Stimulated activated naive CD8-positive, alpha-beta T cell treated with anti-CD3 and anti-CD28 coated beads, Interleukin-15, Interleukin-2, amounts not matched to agents 100 U/mL and 50 U/mL, for 24 hours (primary cell): ENCODE results near the gene FOXO1.

Source experiments
- ATAC-seq: fragments of 150-1000 bp; cut with Tn5 transposase; one replicate; pipeline ENCODE4 v1.10.0; 2021
- DNase-seq: peaks from one replicate; pipeline ENCODE4 v3.0.0; 2021

The FOXO1 gene

DNA sequence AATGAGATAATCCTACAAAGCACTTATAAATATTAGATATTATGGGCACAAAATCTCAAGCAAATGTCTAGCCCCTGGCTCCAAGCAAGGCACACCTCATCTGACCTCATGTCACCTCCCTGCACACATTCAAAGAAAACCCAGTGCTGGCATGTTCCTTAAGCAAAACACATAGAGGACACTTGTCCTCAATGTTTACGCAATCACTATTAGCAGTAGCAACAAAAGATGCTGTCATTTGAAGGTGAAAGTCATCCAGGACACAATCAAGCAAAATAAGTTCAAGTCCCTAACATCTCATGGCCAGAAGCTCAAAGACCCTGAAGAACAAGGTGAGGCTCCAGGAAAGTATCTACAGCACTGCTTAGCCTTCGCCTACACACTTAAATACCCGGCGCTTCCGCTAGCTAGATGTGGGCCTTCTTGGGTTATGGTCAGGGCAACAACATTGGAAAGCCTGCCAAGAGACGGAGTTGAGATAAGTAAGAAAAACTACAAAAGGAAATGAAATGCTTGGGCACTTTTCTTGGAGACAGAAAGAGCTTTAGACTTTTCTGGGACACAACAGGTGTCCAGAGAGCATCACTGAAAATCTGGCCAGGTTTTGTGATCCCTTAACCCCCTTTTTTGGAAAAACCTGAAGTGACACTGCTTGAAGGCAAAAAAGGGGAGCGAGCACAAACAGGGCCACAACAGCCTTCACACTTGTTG lies 85.7 kb downstream of the FOXO1 start:
- DNase-seq (no peak), ATAC-seq (no peak)

DNA sequence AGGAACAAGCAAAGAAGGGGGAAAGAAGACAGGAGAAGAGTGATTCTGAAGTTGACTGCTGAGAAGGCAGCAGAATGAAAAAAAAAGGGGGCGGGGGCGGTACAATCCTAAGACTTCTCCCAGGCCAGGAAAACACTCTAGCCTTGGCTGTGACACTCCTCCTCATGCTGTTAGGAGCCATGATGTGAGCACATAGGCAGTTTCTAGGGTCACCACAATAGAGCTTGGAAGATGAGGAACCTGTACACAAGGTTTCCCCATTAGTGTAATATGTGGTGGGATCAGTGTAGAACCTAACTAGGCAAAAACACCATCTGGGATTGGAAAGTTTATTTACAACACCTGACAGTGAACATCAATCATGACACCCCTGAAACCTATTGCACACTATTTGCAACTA lies 86.9 kb downstream of the FOXO1 start:
- DNase-seq (no peak), ATAC-seq (no peak)

DNA sequence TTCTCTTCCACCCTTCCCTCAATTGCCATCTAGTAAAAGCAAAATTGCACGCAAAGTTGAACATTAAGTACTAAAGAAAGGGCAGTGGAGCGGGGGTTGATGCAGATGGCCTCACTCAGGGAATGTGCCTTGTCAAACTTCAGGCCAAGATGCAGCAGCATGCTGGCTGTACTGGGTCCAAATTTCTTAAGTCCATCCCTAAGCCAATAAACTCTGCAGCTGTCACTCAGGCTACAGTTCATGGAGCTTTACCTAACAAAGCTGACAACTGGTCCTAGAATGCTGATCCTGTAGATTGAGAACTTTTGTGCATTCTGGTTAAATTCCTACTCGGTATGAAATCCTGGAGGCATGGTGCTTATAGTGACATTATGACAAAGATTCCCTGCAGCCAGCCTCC lies 88.4 kb downstream of the FOXO1 start:
- no peak for ATAC-seq
- DNase-seq: no peak

DNA sequence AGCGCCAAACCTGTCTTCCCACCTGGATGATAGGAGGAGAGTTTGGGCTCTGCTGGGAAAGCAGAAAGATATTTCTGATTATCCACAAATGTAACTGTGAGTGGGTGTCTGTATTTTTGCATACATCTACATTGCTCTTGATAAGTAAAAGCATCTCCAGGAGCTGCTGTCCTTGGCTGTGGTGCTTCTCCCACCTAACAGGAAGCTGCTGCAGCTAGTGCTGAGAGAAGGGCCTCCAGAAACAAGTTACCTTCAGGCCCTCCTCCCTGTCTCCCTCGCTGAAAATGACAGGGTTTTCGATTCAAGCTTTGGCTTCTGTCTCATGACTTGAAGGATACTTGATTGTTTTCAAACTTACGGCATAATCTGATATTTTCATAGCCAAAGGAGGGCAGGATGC lies 90.1 kb downstream of the FOXO1 start:
- DNase-seq: no peak
- no peak for ATAC-seq

DNA sequence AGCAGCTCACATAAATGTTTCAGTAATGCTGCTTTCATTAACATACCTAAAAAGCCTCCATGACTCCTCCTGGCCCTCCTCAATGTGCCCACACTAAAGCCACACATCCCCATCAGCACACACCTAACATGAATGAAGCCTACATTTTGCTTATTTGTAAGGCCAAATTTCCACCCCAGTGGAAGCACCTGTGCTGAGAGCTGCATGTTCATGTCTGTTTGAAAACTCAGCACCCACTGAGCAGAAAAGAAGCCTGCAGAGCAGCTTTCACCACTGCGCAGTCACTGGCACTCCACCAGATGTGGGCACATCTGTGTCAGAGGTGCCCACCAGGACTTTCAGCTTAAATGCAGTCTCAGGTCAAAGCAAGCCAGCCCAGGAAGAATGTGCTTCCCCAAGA lies 93.5 kb downstream of the FOXO1 start:
- no peak for DNase-seq

DNA sequence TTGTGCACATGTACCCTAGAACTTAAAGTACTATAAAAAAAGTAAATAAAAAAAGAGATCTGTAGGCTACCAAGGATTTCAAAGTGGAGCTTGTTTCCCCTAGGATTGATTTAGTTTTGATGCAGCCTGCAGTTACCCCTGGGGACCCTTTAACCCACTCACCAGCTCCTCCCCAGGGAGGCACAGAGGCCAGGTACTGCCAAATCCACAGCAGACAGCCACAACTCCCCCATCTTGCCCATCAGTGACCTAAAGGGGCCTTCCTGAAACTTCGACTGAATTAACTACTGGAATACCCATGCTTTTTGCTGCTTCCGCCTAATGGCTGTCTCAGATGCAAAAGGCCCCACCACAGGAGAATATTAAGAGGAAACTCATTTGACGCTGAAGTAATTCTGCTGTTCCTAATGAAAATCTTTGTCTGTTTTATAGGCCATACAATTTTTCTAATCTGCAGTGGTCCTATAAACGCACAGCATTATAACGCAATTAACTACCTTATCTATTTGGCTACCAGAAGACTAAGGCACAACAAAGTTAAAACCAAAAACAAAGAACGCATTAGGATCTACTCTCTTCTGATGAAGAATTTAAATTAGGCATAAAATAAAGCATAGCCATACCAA lies 95.0 kb downstream of the FOXO1 start:
- ATAC-seq: no peak

More for the DNA sequence above, 93.5 kb downstream of the FOXO1 start:
- ATAC-seq: peak; percentile 48

DNA sequence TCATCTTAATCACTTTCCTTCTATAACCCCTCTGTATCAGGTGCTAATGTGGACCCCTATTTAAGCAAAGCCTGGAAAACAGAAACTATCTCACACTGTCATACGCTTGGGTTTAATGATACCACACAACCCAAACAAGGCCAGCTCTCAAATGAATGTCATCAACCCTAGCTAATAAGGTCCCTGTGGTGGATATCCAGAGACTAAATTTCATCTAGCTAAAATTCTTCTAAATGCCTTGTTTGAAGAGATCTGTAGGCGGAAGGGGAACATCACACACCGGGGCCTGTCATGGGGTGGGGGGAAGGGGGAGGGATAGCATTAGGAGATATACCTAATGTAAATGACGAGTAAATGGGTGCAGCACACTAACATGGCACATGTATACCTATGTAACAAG lies 95.5 kb downstream of the FOXO1 start:
- DNase-seq: no peak
- no peak for ATAC-seq

More for the DNA sequence above, 95.0 kb downstream of the FOXO1 start:
- DNase-seq: no peak

DNA sequence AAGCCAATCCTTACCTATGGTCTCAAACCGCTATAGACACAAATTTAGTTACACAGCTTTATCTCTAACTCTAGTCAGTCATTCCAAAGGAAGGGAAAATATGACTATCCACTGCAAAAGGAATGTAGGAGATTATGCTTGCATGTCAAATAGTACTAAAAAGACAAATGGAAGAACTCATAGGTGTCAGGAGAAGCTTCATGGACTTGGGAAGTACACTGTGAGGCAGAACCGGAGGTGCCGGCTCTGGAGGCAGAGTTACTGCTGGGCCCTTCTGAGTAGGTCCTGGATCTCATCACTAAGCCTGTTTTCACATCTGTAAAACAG lies 97.5 kb downstream of the FOXO1 start:
- no peak for ATAC-seq
- no peak for DNase-seq

DNA sequence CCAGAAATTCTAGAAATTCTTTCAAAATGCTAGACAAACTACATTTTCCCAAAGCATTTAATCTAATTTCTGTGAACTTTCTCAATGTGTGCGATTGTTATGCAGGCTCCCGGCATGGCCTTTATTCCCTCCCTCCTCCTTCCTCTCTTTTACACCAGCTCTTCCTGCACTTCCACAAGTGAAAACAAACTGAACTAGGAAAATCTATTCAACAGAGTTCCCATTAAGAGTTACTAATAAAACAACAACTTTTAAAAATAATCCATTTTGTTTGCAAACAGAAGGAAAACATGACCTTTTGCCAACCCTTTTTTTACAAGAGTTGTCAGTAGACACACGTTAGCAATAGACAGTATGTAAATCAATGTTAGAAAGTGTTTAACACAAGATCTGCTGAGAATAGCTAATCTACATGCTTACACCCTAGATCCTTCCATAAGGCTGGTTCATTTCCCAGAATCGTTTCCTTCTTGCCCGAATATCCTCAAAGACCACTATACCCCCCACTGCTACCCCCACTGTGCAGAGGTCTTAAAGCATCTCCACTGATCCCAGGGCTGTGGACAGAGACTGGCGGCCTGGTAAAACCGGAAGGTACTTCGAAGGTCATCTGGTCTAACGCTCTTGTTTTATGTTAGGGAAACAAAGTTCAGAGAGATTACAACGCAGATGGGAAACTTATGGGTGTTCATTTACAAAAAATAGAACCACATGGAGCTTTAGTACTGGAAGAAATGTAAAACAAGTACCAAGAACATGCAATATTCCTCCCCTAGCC lies 98.0 kb downstream of the FOXO1 start:
- no peak for ATAC-seq
- DNase-seq: no peak

DNA sequence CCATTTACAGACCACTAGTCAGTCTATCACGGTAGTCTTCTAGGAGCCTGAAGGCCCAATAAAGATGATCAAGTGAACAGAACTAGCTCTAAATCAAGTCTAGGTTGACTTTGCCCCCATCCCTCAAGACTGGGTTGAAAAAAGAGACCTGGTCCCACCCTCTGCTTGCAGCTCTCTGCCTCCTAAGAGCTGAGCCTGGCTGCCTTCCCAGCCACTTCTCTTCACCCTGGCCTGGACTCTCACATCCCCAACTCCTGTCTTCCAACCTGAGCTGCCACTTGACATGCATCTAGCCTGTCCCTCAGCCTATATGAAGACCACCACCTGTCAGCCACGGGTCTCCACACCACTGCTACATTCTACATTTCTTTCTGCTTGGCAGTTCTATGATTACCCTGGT lies 99.6 kb downstream of the FOXO1 start:
- DNase-seq (no peak), ATAC-seq (no peak)

DNA sequence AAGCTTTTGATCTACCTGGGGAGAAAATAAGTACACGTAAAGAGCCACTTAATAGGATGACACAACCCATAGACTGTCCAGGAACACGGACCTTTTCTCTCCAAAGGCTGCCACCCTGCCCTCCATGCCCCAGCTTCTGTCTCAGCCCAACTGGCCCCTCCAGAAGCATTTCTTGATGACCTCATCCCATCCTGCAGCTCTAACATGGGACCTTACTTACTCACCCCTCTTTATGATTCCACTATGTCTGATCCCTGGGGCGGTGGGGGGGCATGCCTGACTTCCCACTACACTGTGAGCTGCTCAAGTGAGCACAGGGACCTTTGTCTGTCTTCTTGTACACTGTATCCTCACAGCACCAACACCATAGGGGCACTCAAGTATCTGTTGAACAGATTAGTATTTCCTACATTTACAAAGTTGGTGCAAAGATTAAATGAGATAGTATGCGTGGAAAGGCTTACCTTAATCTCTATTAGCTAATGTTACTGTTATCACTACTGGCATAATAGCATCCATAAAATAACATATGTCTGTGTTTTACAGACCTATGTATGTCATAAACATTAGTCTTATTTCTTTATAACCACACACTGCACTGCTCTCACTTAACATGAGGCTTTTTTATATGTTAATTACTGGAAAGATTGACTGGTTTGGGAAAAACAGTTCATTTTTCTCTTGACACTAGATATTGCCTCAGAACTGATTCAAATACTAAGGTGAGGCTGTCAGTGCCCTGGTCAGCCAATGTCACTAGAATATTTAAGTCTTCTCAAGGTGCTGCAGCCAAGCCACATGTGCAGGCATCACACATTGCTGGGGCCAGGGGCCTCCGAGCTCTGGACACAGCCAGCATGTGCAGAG lies 100.9 kb downstream of the FOXO1 start:
- DNase-seq (peak; percentile 20), ATAC-seq (peak; percentile 74)

DNA sequence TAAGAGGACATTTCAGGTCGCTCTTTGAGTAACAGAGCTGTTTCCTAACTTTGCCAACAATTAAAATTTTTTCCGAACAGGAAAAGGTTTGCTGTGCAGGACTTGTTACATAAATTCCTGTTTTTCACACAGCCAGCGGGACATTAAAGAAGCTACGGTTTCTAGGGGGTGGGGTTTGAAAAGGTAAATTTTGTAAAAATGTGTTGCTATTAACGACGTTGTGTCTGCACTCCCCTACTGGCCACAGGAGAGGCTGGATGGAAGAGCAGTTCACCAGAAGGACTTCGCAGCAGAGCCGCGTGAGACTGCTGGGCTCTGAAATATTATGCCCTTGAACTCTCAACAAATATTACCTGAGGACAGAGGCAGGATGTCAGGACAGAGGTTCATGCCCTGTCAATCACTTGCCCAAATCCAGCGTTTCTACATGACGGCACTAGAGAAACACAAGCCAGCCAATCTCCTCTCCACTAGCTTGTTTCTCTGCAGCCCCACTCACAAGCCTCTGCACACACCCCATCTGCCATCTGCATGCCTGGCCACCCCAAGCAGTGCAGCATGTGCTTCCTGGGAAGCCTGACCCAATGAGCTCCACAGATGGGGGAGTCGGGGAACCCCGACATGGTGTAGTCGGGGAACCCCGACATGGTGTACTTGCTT lies 102.0 kb downstream of the FOXO1 start:
- ATAC-seq (peak; percentile 16), DNase-seq (peak; percentile 22)

DNA sequence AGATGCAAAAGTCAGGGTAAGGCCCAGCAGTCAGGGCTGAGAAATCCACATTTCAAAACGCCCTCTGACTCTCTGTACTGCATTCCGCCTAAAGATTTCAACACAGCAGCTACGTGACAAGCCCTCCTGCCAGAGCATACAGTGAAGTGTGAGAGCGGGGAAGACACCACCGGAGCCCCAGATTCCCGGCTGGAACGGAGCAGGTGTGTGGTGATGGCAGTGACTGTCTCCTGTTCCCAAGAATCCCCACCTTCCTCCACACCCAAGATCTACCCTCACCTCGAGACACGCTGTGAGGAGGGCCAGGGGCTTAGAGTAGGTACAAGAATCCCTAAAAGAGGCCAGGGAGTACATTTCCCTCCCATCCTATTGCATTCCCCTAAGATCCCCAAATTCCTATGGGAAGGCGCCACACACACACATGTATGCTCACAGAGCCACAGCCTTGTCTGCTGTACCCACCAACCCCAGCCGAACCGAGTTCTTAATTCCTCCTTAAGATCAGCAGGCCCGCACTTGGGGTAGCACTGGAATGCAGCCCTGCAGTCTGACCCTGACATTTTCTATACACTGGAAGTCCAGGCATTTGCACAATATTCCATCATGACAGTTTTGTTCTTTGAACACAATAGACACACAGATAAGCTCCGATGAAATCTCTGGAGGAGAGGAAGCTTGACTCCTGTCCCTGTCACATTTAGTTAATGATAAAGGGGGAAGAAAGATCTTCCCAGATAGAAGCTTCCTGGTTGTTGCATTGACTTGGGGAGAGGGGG lies 102.9 kb downstream of the FOXO1 start:
- ATAC-seq (no peak), DNase-seq (no peak)

DNA sequence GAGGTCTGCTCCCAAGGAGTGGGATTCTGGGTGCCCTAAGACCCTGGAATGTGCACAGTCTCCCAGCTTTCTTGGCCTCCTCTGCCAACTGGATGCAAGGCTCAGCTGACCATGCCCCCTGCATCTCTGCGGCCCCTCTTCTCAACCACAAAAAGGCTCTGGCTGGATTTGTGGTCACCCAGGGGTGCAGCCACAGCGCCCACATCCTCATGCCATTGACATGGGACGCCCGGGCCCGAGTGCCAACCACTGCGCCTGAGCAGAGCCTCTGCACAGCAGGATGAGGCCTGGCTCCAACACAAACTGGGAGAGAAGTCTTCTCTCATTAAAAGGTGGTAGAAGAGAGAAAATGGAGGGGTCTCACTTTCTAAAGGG lies 103.5 kb downstream of the FOXO1 start:
- ATAC-seq (no peak), DNase-seq (peak; percentile 51)

DNA sequence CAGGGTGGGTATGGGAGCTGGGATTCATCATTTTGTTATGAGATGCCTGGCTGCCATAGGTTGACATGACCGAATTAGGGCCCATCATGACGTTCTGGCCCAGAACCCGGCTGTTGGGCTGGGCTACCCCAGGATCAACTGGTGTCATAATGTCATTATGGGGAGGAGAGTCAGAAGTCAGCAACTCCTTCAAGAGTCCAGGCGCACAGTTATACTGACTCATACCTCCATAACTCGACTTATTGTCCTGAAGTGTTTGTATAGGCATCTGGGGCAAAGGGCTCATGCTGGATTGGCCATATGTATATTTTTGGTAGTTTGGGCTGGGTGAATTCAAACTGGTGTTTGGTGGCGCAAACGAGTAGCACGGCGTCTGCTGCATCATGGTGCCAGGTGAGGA lies 106.5 kb downstream of the FOXO1 start:
- DNase-seq: no peak

DNA sequence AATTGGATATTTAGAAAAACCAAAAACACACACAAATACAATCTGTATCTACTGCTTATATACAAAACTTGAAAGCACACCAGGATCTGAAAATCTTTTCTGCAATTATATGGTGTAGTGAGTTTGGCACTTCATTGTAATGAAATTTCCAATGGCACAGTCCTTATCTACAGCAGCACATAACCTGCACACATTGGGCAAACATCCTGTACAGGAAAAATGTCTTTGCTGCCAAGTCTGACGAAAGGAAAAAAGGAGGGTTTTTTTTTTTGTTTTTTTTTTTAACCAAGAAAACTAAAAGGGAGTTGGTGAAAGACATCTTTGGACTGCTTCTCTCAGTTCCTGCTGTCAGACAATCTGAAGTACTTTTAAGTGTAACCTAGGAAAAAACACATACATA lies 107.8 kb downstream of the FOXO1 start:
- DNase-seq: no peak
- no peak for ATAC-seq

More for the DNA sequence above, 106.5 kb downstream of the FOXO1 start:
- no peak for ATAC-seq

DNA sequence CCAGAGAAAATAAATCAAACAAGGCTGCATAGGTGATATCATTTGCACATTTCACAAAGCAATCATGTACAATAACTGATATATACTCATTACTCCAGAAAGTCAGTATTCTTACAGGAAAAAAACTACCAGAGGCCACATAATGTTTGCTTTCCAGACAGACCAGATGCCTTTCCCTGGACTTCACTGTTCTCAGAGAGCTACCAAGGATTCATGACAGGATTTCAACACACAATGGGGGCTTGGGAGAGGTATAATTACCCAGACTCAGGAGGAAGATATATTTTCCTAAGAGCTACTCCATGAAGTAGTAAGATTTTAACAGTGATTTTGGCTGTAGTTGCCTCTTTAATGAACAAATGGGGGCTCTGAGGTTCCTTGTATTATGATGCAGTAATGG lies 110.0 kb downstream of the FOXO1 start:
- ATAC-seq (no peak), DNase-seq (no peak)

DNA sequence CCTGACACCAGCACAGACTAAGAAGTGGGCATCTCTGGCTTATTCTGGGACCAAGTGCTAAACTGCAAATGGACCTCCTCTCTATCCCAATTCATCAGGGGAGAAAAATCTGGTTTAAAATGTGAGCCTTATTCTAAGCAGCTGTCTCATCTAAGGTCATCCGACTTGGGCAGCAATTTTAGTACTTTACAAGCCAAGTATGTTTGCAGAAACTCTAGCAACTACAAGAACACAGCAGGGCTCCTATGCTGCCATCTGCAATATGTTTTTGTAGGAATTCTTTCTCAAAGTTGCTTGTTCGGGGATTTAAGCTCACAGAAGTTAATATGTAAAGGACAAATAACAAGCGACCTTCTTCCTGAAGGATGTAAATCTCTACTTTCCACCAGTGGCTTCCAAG lies 113.1 kb downstream of the FOXO1 start:
- ATAC-seq (no peak), DNase-seq (no peak)

DNA sequence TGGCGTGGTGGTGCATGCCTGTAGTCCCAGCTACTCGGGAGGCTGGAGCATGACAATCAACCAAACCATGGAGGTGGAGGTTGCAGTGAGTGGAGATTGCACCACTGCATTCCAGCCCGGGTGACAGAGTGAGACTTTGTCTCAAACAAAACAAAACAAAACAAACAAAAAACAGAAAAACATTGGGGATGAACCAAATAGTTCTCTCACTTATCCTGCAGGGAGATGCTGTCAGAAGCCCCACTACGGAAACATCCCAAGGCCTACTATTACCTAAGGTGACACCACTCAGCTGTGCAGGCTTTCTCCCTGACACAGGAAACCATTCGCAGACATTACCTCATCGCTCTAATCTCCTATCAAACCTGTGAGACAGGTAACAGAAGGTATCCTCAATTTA lies 113.5 kb downstream of the FOXO1 start:
- ATAC-seq (no peak), DNase-seq (no peak)

DNA sequence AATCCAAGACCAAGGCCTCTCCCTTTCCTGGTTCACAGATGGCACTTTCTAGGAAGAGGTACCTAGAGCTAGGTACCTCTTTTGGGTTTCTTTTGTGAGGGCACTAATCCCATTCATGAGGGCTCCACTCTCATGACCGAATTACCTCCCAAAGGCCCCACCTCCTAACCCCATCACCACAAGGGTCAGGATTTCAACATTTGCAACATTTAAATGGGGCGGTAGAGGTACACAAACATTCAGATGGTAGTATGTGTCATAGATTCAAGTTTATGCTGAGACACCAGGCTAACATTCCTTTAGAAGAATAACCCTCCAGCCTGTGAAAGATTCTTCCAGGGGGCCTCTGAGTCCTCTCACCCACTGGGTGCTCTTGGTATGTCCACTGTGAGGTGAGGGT lies 116.3 kb downstream of the FOXO1 start:
- DNase-seq: no peak
- ATAC-seq: no peak

DNA sequence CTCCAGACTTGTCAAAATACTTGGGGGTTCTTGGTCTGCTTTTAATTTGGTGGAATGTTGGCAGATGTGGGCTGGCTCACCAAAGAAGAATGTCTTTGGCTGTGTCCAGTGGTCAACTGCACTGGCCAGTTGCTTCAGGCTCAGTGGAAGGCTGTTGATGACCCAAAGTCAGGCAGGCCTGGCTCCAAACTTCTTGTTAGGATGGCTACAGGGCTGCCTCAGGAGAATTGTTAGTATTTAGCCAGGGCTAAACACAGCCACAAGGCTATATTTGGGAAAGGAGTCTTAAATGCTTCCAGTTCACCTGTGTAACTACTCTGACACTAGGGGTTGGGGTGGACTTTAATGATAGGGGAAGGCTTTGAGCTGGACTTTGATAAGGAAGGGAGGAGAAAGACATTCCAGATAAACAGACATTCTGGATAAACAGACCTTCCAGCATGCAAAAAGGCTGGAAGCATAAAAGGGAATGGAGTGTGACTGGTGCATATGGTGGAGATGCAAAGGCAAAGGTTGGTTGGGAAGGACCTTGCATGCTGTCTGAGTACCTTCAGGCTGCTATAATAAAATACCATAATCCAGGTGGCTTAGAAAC lies 116.8 kb downstream of the FOXO1 start:
- no peak for ATAC-seq
- no peak for DNase-seq
